Mesendoderm (in vitro differentiated cells): ENCODE measurements around the gene XRRA1.

Experiments
- DNase-seq: peaks from one replicate; pipeline ENCODE4 v3.0.0; 2013
- H2AK5ac ChIP-seq: 2 replicates; pipeline ENCODE4 v1.6.1; 2013; ENCODE audit warnings: low read length, inconsistent platforms
- H2BK120ac ChIP-seq: 2 replicates; pipeline ENCODE4 v1.6.1; 2013; ENCODE audit warnings: low read depth, mild to moderate bottlenecking, low read length, moderate library complexity, mixed read lengths
- H2BK15ac ChIP-seq: replicated peaks from 2 replicates; pipeline ENCODE4 v1.6.1; 2013; ENCODE audit warnings: low read depth, mild to moderate bottlenecking, moderate library complexity
- H2BK5ac ChIP-seq: 2 replicates; pipeline ENCODE4 v1.6.1; 2013; ENCODE audit warnings: low read length, inconsistent platforms
- H3K18ac ChIP-seq: 2 replicates; pipeline ENCODE4 v1.6.1; 2013; ENCODE audit warnings: mild to moderate bottlenecking, low read length, mixed read lengths
- H3K23ac ChIP-seq: one replicate; pipeline ENCODE4 v1.6.1; 2013; ENCODE audit warnings: low read length
- H3K27ac ChIP-seq: 2 replicates; pipeline ENCODE4 v1.5.1; 2013; ENCODE audit warnings: low read depth, mild to moderate bottlenecking, inconsistent platforms, low read length, moderate library complexity
- H3K27me3 ChIP-seq: 2 replicates; pipeline ENCODE4 v1.6.1; 2013; ENCODE audit warnings: low read length, control low read depth, mild to moderate bottlenecking, inconsistent platforms; ENCODE audit not compliant: insufficient read depth, poor library complexity
- H3K36me3 ChIP-seq: 2 replicates; pipeline ENCODE4 v1.6.1; 2013; ENCODE audit warnings: low read length, inconsistent platforms; ENCODE audit not compliant: control insufficient read depth, insufficient read depth
- H3K4ac ChIP-seq: one replicate; pipeline ENCODE4 v1.6.1; 2013; ENCODE audit warnings: low read depth, mild to moderate bottlenecking, low read length, moderate library complexity
- H3K4me1 ChIP-seq: 2 replicates; pipeline ENCODE4 v1.6.1; 2013; ENCODE audit warnings: low read depth, low read length, inconsistent platforms; ENCODE audit not compliant: control insufficient read depth
- H3K4me2 ChIP-seq: 2 replicates; pipeline ENCODE4 v1.6.1; 2013; ENCODE audit warnings: low read length
- H3K4me3 ChIP-seq: 2 replicates; pipeline ENCODE4 v1.5.1; 2013; ENCODE audit warnings: mild to moderate bottlenecking, low read length
- H3K56ac ChIP-seq: one replicate; pipeline ENCODE4 v1.6.1; 2013; ENCODE audit warnings: low read length
- H3K79me1 ChIP-seq: 2 replicates; pipeline ENCODE4 v1.6.1; 2013; ENCODE audit warnings: low read length, inconsistent platforms
- H3K79me2 ChIP-seq: 2 replicates; pipeline ENCODE4 v1.6.1; 2013; ENCODE audit warnings: mild to moderate bottlenecking, low read length; ENCODE audit not compliant: control insufficient read depth, insufficient read depth
- H3K9ac ChIP-seq: 2 replicates; pipeline ENCODE4 v1.6.1; 2013; ENCODE audit warnings: low read length, inconsistent platforms
- H4K5ac ChIP-seq: one replicate; pipeline ENCODE4 v1.6.1; 2013; ENCODE audit warnings: low read length
- H4K8ac ChIP-seq: one replicate; pipeline ENCODE4 v1.6.1; 2013; ENCODE audit warnings: low read depth, mild to moderate bottlenecking, control low read depth, low read length, moderate library complexity
- WGBS: extraction: QIAGEN DNeasy Blood & Tissue Kit; methylation state at CpG from one replicate; pipeline ENCODE4 v1.1.7; 2013; ENCODE audit warnings: low lambda C conversion rate, missing lambda C conversion rate; ENCODE audit not compliant: insufficient coverage; ENCODE audit errors: extremely low coverage; 5-methylcytosine and 5-hydroxymethylcytosine counted together

Gene XRRA1

GRCh38 chr11:74845978-74846517 is 102.8 kb downstream of the XRRA1 start:
- WGBS = no CpG with 5 or more reads among the region's 5 CpGs
- no peak for DNase-seq
- no peaks in the 10 kb centered on the region for H3K79me2 ChIP-seq
- H3K36me3 ChIP-seq = peaks cover 3% of the 10 kb centered on the region
- H3K79me1 ChIP-seq = no peaks in the 10 kb centered on the region
- no peak overlapping the region for H3K18ac ChIP-seq
- no peak overlapping the region for H2BK15ac ChIP-seq
- no peak overlapping the region for H4K5ac ChIP-seq
- no peak overlapping the region for H3K56ac ChIP-seq
- no peak overlapping the region for H4K8ac ChIP-seq
- H3K4me2 ChIP-seq = no peak overlapping the region
- H3K27ac ChIP-seq = no peak overlapping the region
- no peak overlapping the region for H3K23ac ChIP-seq
- H3K9ac ChIP-seq = no peak overlapping the region
- H3K4me1 ChIP-seq = peaks cover 6% of the 10 kb centered on the region
- H2BK5ac ChIP-seq = no peak overlapping the region
- no peak overlapping the region for H3K4ac ChIP-seq
- no peak overlapping the region for H3K4me3 ChIP-seq
- no peak overlapping the region for H2BK120ac ChIP-seq
- no peak overlapping the region for H2AK5ac ChIP-seq
- no peaks in the 10 kb centered on the region for H3K27me3 ChIP-seq

GRCh38 chr11:74844865-74845264 is 104.0 kb downstream of the XRRA1 start:
- Histone ChIP-seq H3K4me2 (no peak overlapping the region), H2BK120ac (no peak overlapping the region), H3K79me2 (no peaks in the 10 kb centered on the region), H3K27me3 (no peaks in the 10 kb centered on the region), H2BK15ac (no peak overlapping the region), H3K27ac (no peak overlapping the region), H3K79me1 (no peaks in the 10 kb centered on the region), H3K18ac (no peak overlapping the region), H3K4me3 (no peak overlapping the region), H2BK5ac (no peak overlapping the region), H3K4ac (no peak overlapping the region), H3K4me1 (peaks cover 4% of the 10 kb centered on the region), H3K23ac (no peak overlapping the region), H4K5ac (no peak overlapping the region), H4K8ac (no peak overlapping the region), H3K56ac (no peak overlapping the region), H3K9ac (no peak overlapping the region), H2AK5ac (no peak overlapping the region), H3K36me3 (peaks cover 3% of the 10 kb centered on the region)
- no peak for DNase-seq
- WGBS = no CpG with 5 or more reads among the region's 4 CpGs

- Histone ChIP-seq H3K4me1 (no peaks in the 10 kb centered on the region), H3K4ac (no peak overlapping the region), H2BK15ac (no peak overlapping the region), H3K79me2 (no peaks in the 10 kb centered on the region), H3K23ac (no peak overlapping the region), H3K56ac (no peak overlapping the region), H2BK5ac (no peak overlapping the region), H3K9ac (no peak overlapping the region), H3K27ac (no peak overlapping the region), H2AK5ac (no peak overlapping the region), H3K36me3 (peaks cover 3% of the 10 kb centered on the region), H3K4me3 (no peak overlapping the region), H4K8ac (no peak overlapping the region), H3K4me2 (no peak overlapping the region), H2BK120ac (no peak overlapping the region), H3K79me1 (no peaks in the 10 kb centered on the region), H4K5ac (no peak overlapping the region), H3K27me3 (no peaks in the 10 kb centered on the region), H3K18ac (no peak overlapping the region)
- DNase-seq = no peak
- no CpG with 5 or more reads among the region's 3 CpGs for WGBS
These were observed 104.8 kb downstream of the XRRA1 start for GRCh38 chr11:74844072-74844471.

- Histone ChIP-seq H3K27ac (no peak overlapping the region), H2AK5ac (no peak overlapping the region), H3K18ac (no peak overlapping the region), H3K56ac (no peak overlapping the region), H3K4me3 (no peak overlapping the region), H3K23ac (no peak overlapping the region), H3K4me2 (no peak overlapping the region), H3K9ac (no peak overlapping the region), H2BK120ac (no peak overlapping the region), H2BK5ac (no peak overlapping the region), H4K8ac (no peak overlapping the region), H3K4ac (no peak overlapping the region), H4K5ac (no peak overlapping the region), H3K79me1 (no peaks in the 10 kb centered on the region), H3K27me3 (no peaks in the 10 kb centered on the region), H3K79me2 (no peaks in the 10 kb centered on the region), H3K36me3 (peaks cover 3% of the 10 kb centered on the region), H3K4me1 (no peaks in the 10 kb centered on the region), H2BK15ac (no peak overlapping the region)
- no CpG with 5 or more reads among the region's 13 CpGs for WGBS
- no peak for DNase-seq
These were observed 105.9 kb downstream of the XRRA1 start for GRCh38 chr11:74842967-74843366.

- Histone ChIP-seq H3K4me2 (no peak overlapping the region), H3K27me3 (no peaks in the 10 kb centered on the region), H3K27ac (no peak overlapping the region), H4K5ac (no peak overlapping the region), H3K36me3 (peaks cover 6% of the 10 kb centered on the region), H3K18ac (no peak overlapping the region), H2BK15ac (no peak overlapping the region), H3K79me2 (no peaks in the 10 kb centered on the region), H3K4ac (no peak overlapping the region), H3K79me1 (no peaks in the 10 kb centered on the region), H3K4me3 (no peak overlapping the region), H3K4me1 (no peaks in the 10 kb centered on the region), H2BK5ac (no peak overlapping the region), H3K23ac (no peak overlapping the region), H3K9ac (no peak overlapping the region), H2BK120ac (no peak overlapping the region), H4K8ac (no peak overlapping the region), H2AK5ac (no peak overlapping the region), H3K56ac (no peak overlapping the region)
- no peak for DNase-seq
- no CpG with 5 or more reads among the region's 2 CpGs for WGBS
These were observed 108.4 kb downstream of the XRRA1 start for GRCh38 chr11:74840486-74840885.

DNA sequence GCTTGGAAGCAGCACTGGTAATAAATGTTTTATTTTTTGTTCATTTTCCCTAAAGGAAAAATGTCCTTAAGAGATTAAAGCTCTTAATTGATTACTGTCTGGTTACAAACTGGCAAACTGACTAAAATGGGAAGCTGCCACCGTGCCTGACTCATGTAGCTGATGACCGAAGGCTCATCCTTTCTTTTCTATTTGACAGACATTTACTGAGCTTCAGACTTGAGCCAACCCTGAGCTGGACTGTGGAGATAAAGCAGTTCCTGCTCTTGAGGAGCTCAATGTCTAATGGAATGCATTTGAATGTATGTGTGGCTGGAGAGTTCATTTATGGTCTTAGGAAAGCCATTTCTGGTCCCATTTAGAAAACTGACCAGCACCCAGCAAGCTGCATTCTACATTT is 108.9 kb downstream of the XRRA1 start:
- peaks cover 7% of the 10 kb centered on the region for H3K36me3 ChIP-seq
- H4K5ac ChIP-seq = no peak overlapping the region
- no peaks in the 10 kb centered on the region for H3K79me2 ChIP-seq
- no peak overlapping the region for H3K4me3 ChIP-seq
- no peak overlapping the region for H4K8ac ChIP-seq
- H3K9ac ChIP-seq = no peak overlapping the region
- no peak overlapping the region for H3K4me2 ChIP-seq
- DNase-seq = no peak
- no CpG with 5 or more reads among the region's 2 CpGs for WGBS
- H3K4ac ChIP-seq = no peak overlapping the region
- no peaks in the 10 kb centered on the region for H3K4me1 ChIP-seq
- no peak overlapping the region for H3K18ac ChIP-seq
- H2BK15ac ChIP-seq = no peak overlapping the region
- no peak overlapping the region for H2BK120ac ChIP-seq
- no peaks in the 10 kb centered on the region for H3K79me1 ChIP-seq
- H3K56ac ChIP-seq = no peak overlapping the region
- H3K27ac ChIP-seq = no peak overlapping the region
- no peak overlapping the region for H3K23ac ChIP-seq
- H3K27me3 ChIP-seq = no peaks in the 10 kb centered on the region
- no peak overlapping the region for H2BK5ac ChIP-seq
- no peak overlapping the region for H2AK5ac ChIP-seq
